ENCODE measurements around the gene SNX17.

Gene SNX17

GRCh38 chr2:27377618-27378095 lies 7.2 kb downstream of the SNX17 start:
- Histone ChIP-seq H3K4me3 (replicated peaks; ENCODE audit: low read depth, low read length) (no peak overlapping the region), H3K27me3 (replicated peaks; ENCODE audit: control insufficient read depth, insufficient read depth, low read length) (no peaks in the 10 kb centered on the region), H3K36me3 (ENCODE audit: control insufficient read depth, insufficient read depth, low read length) (peaks cover 54% of the 10 kb centered on the region)
- TF ChIP-seq CTCF (IDR thresholded peaks at IDR 0.05; ENCODE audit: insufficient read depth, low read length, poor library complexity, severe bottlenecking), result no peak
- no peak for DNase-seq (ENCODE audit: extremely low read depth, insufficient read length)

GRCh38 chr2:27378096-27378808 lies 7.8 kb downstream of the SNX17 start:
- Histone ChIP-seq H3K36me3 (ENCODE audit: control insufficient read depth, insufficient read depth, low read length) (peaks cover 51% of the 10 kb centered on the region), H3K27me3 (replicated peaks; ENCODE audit: control insufficient read depth, insufficient read depth, low read length) (no peaks in the 10 kb centered on the region), H3K4me3 (replicated peaks; ENCODE audit: low read depth, low read length) (no peak overlapping the region)
- DNase-seq (ENCODE audit: extremely low read depth, insufficient read length), result peak; percentile 26
- TF ChIP-seq CTCF (IDR thresholded peaks at IDR 0.05; ENCODE audit: insufficient read depth, low read length, poor library complexity, severe bottlenecking), result peak; percentile 37

GRCh38 chr2:27378809-27379290 lies 8.4 kb downstream of the SNX17 start:
- peaks cover 53% of the 10 kb centered on the region for H3K36me3 ChIP-seq (ENCODE audit: control insufficient read depth, insufficient read depth, low read length)
- H3K4me3 ChIP-seq (replicated peaks; ENCODE audit: low read depth, low read length), result peak overlapping the region; percentile 94; the same call in 1 of the 2 replicates
- no peak for TF ChIP-seq CTCF (IDR thresholded peaks at IDR 0.05; ENCODE audit: insufficient read depth, low read length, poor library complexity, severe bottlenecking)
- DNase-seq (ENCODE audit: extremely low read depth, insufficient read length), result peak; percentile 24
- H3K27me3 ChIP-seq (replicated peaks; ENCODE audit: control insufficient read depth, insufficient read depth, low read length), result no peaks in the 10 kb centered on the region

DNA sequence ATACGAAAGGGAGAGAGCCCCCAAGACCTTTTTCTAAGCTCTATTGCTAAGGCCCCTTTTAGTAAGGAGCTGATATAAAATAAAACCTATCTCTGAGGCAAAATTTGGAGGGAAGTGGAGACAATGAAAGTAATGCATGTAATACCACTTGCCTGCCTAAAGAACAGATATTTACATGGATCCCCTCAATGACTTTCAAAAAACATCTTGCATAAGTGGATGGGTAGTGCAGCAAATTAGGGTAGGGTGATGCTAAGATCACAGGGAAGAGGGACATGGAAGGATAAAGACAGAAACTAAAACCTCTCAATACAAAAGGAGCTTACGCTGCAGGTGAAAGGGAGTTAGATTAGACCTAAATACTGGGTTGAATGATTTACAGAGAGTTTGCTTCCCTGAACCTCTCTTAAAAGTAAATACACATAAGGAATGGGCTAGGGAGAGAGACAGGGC lies 9.0 kb downstream of the SNX17 start:
- DNase-seq (ENCODE audit: extremely low read depth, insufficient read length), result no peak
- H3K4me3 ChIP-seq (replicated peaks; ENCODE audit: low read depth, low read length), result peak overlapping the region; percentile 94
- no peak for TF ChIP-seq CTCF (IDR thresholded peaks at IDR 0.05; ENCODE audit: insufficient read depth, low read length, poor library complexity, severe bottlenecking)
- peaks cover 51% of the 10 kb centered on the region for H3K36me3 ChIP-seq (ENCODE audit: control insufficient read depth, insufficient read depth, low read length)
- H3K27me3 ChIP-seq (replicated peaks; ENCODE audit: control insufficient read depth, insufficient read depth, low read length), result no peaks in the 10 kb centered on the region

GRCh38 chr2:27379836-27380625 lies 9.6 kb downstream of the SNX17 start:
- peak; percentile 43 for DNase-seq (ENCODE audit: extremely low read depth, insufficient read length)
- H3K4me3 ChIP-seq (replicated peaks; ENCODE audit: low read depth, low read length), result peak overlapping the region; percentile 94
- TF ChIP-seq CTCF (IDR thresholded peaks at IDR 0.05; ENCODE audit: insufficient read depth, low read length, poor library complexity, severe bottlenecking), result no peak
- H3K27me3 ChIP-seq (replicated peaks; ENCODE audit: control insufficient read depth, insufficient read depth, low read length), result no peaks in the 10 kb centered on the region
- H3K36me3 ChIP-seq (ENCODE audit: control insufficient read depth, insufficient read depth, low read length), result peaks cover 49% of the 10 kb centered on the region
